GM21723 (cell line): ENCODE data around the gene FGGY.

Experiments used
- ATAC-seq: cut with Tn5 transposase; IDR thresholded peaks from one replicate; pipeline ENCODE4 v1.9.1; 2021; ENCODE audit warnings: mild to moderate bottlenecking, moderate library complexity; ENCODE audit not compliant: unreplicated experiment

Gene FGGY

DNA sequence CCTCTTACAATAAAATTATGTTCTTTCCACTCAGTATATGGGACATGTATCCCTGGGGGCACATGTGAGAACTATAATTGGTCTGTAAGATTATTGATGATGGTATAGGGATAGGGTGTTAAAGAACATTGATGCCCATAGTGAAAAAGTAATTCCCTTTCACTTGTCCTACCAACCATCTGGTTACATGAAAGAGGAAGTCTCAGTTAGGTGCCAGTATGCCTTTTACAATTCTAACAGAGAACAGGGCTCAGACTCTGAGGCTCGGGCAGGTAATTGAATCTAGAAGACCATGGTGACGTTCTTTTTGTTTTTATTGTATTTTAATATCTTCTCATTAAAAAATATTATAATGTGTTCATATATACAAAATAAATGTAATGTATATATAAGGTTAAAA, 113.6 kb downstream of the FGGY start:
- no peak for ATAC-seq

DNA sequence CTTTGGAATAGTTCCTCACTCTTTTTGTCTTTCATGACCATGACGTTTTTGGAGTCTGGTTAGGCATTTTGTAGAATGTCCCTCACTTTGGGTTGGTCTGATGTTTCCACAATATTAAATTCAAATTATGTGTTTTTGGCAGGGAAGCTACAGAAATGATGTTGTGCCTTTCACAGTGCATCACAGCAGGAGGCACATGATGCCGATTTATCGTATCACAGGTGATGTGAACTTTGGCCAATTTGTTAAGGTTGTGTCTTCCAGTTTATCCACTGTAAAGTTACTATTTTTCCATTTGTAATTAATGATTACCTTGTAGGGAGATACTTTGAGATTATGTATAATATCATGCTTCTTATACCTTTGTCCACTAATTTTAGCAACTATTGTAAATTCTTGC, 114.3 kb downstream of the FGGY start:
- ATAC-seq: no peak

DNA sequence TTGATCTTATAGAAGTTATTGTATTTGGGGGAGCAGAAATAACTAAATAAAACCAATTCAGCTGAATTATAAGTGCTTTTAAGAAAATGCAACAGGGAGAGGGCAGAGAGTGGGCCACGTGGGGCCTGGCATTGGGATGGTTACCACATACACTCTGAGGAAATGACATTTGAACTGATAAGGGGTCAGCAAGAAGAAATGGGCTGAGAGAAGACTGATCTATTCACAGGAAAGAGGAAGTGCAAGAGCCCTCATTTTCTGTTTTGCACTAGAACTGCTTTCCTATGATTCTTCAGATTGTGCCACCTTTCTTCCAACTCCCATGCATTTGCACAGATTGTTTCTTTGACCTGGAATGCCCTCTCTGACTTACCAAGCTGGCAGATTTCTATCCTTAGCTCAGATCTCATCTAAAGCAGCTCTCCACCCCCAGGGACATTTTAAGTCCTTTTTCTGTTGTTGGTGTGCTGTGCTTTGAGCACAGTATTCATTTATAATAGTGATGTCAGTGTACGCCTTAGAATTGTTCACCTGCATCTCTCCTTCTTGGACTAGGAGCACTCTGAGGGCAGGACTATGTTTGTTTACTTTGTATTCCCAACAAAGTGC, 115.9 kb downstream of the FGGY start:
- ATAC-seq: peak; percentile 61

DNA sequence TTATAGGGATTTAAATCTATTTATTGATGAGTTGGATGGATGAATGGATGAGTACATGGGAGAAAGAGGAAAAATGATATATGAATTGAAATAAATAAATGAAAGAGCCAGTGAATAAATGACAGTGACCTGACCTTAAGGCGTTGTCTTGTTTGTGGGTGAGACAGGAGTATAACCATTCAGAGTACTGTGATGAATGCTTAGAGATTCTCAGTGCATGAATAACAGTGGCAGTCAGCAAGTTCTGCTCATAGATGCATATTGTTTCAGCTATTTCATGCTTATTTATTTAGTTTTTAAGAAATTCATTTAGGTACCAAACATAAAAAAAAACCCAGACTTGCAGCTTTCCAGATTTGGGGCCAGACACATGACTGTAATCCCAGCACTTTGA, 116.4 kb downstream of the FGGY start:
- ATAC-seq: no peak

DNA sequence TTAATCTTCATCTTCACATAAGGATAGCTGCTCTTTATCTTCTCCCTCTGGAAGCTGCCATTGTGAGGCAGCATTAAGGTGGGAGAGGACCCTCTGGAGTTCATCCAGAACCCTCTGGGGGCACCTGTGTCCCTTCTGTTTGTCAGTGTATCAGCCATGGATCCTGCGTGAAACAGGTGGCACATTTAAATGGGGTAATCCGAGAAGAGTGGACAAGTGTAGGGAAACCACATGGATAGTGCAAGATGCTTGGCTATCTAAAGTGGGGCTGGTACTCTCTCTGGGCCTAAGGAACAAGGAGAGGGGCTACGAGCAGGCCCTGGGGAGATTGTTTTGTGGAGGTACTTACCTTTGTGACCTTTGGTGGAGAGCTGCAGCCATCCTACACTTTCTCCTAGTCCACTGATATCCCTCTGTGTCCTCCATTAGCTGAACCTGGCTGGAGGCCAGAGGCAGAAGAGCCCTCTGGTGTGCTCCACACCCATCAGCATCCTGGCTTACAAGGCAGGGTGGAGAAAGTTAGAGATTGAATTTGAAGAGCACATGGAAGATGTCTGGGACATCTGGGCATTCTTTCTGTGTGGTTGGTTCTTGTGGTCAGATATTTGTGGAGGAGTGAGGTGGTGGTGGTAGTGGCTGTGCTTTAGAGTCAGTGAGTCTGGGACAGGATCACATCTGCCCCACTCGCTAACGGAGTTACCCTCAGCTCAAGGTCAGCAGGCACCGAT, 117.7 kb downstream of the FGGY start:
- no peak for ATAC-seq

DNA sequence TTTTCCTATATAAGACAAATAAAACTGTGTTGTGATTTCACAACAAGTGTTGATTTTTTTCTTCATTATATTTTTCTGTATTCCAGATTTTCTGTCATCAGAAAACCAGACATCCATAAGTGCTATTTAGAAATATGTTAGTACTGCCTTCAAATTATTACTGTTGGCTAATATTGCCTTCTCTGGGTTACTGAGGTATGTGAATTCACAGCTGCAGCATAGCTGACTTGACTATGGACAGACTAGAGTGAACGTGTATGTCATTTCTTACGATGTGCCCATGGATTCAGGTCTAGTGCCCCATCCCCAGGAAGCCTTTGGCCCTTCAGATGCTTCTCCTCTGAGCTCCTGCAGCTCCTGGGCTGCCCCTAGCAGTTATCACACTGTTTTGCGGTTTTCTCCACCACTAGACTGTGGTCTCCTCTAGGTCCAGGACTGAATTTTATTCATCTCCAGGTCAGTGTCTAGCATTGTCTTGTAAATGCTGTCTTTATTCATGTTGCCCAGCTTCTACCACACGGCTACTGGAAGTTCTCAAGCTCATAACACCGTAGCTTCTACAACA, 118.5 kb downstream of the FGGY start:
- ATAC-seq: no peak

DNA sequence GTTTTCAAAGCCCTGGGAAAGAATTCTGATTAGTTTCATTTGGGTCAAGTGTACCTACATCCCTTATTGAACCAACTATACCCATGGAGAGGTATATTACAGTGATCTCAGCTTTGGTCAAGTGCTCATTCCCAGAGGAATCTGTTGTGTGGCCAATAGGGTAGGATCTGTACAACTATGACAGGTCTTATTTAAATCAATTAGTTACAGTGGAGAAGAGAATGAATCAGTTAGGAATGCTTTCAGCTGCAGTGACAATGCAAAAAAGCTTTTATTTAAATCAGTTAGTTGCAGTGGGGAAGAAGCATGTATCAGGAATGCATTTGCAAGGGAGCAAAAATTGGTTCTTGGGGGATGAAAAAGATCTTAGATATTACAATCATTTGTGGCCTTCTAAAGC, 119.0 kb downstream of the FGGY start:
- no peak for ATAC-seq

DNA sequence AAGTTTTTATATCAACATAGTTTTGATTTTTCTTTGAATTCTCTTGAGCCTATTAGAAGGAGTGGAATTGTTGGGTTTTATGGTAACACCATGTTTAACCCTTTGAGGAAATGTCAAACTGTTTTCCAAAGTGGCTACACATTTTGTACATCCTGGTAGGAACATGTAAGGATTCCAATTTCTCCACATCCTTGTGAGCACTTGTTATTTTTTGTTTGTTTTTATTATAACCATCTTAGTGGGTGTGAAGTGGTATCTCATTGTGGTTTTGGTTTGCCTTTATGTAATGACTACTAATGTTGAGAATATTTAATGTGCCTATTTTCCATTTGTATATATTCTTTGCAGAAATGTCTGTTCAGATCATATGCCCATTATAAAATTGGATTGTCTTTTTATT, 120.5 kb downstream of the FGGY start:
- ATAC-seq: no peak

DNA sequence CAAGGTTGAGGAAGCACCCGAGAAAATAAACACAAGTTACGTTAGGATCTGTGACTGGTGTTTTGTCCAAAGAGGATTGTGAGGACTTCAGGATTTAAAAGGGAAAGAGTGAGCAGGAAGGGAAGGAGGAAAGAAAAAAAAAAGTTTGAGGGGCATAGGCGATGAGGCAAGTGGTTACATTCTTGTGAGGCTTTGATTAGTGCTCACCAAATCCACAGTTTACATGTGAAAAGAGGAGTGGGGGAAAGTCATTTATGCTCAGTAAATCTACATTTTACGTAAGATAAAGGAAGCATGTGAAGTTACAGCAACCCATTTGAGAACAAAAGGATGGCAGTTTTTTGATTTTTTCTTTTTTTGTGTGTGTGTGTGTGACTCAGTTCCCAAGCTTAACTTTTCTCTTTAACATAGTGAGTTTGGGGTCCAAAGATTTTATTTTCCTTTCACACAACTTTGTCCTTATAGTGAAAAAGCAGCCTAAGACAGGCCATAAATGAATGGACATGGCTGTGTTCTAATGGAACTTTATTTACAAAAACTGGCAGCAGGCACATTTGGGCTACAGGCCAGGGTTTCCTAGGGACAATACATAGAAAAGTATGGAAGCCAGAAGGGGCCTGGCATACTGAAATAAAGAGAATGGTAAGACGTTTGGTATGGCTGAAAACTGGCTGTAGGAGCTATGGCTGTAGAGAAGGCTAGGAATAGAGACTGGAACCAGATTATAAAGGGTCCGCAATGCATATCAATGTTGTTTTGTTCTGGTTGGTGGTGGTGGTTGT, 121.7 kb downstream of the FGGY start:
- ATAC-seq: no peak

DNA sequence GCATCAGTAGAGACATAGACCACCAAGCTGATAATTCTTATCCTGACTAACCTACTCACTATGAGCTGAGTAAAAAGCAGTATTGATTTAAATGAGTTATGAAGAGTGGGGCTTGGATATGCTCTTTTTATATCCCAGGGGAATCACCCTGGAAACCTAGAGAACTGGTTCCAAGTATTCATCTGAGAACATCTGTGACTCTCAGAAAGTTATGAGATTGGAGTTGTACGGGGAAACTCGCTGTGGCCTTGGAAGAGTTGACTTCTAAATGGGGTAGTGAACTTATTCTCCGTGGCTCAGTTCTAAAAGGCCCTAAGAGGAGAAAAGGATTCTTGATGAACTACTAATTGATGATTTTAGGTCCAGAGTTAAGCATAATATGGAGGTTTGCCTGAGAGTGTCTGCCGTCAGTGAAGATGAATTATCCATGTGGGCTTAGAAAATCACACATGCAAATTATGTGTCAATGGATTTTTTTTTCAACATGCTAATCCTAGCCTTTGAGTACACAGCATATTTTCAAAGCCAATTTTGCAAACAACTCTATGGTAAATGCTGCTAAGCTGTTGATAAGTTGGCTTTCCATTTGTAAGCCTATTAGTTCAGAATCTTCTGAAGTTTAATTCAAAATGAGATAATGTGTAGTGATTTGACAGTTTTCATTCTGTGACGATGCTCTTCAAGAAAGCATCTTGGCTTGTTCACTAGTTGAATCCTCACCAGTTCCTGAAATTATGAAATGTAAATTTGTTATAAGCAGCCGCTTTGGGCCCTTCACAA, 122.7 kb downstream of the FGGY start:
- ATAC-seq: no peak

DNA sequence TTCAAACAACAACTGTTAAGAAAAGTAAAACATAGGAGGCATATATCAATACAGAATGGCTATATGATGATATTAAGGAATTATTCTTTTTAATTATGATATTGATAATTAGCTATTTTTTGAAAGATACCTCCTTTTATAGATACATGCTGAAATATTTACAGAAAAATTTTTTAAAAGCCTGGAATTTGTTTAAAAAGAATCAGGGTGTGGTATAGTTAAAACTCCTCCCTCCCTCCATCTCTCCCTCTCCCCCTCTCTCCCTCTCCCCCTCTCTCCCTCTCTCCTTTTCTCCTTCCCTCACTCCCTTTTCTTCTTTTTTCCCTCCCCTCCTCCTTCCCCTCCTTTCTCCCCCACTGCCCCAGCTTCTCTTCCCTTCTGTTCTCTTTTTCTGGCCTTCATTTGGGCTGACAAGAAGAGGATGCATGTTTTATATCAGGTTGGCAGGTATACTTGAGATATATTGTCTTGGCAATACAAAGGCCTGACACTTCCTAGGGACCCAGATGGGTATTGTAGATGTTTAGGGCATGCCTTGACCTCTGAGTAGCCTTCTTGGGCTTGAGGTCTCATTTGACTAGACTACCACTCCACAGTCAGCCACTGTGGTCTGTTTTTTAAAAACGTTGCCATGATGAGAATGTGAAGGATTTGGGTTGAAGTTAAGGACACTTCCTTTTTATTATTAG, 124.5 kb downstream of the FGGY start:
- no peak for ATAC-seq

DNA sequence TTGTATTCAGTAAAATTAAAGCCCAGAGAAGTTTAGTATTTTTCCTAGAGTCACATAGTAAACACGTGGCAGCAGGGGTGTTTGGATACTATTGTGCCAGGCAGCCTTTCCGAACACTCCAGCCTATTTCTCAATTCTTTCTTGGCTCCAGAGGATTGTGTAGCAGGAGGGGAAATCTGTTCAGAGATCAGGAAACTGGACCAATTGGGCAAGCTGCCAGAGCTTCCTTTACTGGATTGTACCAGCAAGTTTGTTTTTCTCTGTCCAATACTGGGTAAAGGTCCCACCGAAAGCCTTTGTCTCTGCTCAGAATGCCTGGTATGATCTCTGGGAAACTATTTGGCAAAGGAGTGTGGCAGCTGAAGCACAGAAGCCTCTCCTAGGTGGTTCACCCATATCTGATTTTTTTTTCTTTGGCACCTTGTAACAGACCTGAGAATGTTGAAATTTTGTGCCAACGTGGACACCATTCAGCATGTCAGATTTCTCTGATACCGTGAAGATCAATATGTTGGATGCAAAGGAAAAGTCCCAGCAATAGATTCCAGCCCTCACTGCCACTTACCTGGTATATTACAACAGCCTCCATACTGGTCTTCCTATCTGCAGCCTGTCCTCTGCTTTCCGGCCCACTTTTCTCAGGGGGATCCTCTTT, 126.2 kb downstream of the FGGY start:
- ATAC-seq: no peak

DNA sequence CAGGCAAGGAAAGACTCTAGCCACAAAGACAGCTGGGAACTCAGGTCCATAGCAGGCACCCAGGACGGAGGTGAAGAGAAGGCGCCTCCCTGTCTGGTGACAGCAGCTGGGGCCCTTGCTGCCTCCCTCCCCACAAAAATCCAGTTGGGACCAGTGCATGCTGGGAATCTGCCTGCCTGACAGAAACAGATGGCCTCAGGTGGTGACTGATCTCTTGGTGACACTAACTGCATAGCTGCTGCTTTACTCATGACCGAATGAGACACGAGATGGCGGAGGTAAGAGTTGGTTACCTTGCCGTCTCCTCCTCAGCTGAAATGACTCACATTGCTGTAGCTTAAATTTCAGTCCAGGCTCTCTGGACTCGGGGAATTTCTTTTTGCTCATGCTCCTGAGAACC, 130.3 kb downstream of the FGGY start:
- ATAC-seq: no peak

DNA sequence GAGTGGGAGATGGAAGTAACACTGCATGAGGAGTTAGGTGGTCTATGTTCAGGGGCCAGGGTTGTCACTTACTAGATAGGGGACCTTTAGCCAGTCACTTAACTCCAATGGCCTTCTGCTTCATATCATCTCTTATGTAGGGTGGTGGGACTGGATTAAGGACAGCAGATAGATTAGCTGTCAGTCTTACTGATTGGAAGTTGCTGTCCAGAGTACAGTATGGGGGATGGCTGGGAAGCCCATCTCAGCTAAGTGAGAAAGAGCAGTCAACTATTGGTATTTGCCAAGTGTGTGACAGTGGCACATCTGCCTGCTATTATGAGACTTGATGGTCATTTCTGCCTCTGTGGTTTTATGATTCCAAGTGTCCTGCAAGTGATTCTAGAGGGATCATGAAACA, 130.9 kb downstream of the FGGY start:
- ATAC-seq: no peak

DNA sequence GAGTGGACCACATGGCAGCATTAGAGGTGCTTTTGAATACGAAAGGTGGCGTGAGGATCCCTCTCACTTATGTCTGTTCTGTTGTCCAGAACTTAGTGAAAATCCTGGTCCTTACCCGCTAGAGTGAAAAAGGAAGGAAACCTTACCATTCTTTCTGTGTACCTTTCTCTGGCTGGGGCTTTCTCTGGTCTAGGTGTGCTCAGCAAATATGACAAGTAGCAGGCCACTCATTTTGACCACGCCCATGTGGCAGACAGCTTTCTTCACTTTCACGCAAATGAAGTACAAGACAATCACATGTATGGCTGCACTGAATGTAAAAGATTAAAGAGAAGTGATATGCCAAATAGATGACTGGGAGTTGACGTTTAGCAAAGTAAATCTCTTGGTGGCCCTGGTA, 131.9 kb downstream of the FGGY start:
- ATAC-seq: no peak

DNA sequence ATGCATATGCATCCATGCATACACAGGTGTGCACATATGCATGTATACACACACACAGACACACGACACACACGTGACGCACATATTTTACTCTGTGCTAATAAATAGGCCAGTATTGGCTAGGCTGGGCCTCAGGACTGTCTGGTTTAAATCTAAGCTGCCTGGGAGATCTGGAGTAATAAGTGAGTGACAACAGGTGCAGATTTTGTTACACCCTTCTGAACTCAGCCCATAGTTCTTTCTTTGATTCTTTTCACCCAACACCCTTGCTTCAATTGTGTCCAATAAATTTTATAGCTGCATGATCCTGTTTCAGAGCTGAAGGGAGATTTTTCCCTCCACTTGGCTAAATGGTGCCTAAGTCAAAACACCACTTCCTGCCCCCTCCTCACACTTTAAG, 132.8 kb downstream of the FGGY start:
- no peak for ATAC-seq

DNA sequence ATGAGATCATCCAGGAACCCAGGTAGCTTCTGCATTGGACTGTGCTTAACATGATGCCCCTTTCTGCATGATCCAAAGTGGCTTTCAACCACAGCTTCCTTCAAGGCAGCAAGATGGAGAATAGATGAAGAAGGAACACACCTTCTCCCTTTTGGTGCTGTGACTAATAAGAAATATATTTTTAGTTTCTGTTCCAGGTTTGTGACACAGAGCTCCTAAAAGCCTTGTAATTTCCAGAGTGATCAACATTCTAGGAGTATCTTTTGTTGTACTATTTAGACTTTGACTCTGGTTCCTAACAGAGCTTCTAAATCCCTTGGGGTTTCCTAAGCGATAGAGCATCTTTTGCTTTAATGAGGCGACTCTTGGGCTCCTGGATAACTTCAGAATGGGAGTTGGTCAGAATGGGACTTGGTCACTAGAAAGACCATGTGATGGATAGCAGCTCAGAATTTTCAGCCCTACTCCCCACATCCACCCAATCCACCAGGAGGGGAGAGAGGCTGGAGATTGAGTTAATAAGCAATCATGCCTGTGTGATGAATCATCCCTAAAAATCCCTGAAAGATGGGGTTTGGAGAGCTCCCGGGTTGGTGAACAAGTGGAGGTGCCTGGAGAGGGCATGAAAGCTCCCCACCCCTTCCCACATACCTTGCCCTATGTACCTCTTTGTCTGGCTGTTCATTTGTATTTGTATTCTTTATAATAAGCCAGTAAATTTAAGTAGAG, 134.8 kb downstream of the FGGY start:
- ATAC-seq: no peak

DNA sequence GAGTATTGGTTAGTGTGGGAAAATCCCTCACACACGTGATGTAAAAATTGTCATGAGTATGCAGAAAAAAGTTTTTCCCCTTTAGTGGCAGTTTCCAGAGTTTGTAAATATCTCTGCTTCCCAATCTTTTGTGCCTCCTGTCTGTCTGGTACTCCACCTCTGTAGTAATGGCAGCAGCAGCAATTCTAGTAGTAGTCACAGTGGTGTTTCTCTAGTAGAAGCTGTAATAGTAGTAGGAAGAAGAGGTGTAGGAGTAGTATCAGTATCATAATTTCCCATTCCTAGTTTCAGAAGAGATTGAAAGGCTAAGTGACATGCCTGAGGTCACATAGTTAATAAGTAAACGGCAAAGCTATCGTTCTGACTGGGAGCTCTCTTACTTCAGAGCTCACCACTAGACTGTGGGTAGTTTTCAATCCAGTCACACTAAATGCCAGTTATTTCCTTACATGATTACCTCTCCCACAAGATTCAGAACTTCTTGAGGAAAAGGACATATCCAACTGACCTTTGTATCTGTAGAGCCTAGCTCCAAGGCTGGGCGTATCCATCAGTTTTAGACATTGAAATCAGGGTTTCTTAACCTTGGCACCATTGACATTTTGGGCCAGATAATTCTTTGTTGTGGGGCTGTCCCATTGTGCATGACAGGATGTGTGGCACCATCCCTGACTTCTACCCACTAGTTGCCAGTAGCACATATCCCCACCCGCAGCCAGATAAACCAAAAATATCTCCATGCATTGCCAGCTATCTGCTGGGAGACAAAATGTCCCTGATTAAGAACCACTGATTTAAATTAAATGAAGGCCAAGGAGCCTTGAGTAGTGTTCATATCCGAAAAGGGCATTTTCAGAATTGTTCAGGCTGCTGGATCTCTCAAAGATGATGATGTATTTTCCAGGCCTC, 135.9 kb downstream of the FGGY start:
- ATAC-seq: peak; percentile 94
